Common myeloid progenitor, CD34-positive (primary cell): ENCODE measurements around the gene SSBP2.

Source experiments
- CTCF ChIA-PET: fragments of 350-600 bp; sonication (Branson Sonifier 250); formaldehyde crosslinking; loops from one replicate; lab custom pipeline; 2021; ENCODE audit warnings: antibody characterized with exemption; lab: Charles Lee
- POLR2A ChIA-PET: fragments of 350-600 bp; sonication (Branson Sonifier 250); formaldehyde crosslinking; loops from one replicate; lab custom pipeline; 2021; ENCODE audit warnings: antibody characterized with exemption; lab: Charles Lee
- DNase-seq, 3 donors: peaks; one replicate each; pipeline versions ENCODE4 v3.0.0 to v3.0.0-alpha.2; 2013
- H3K27ac ChIP-seq, 2 experiments: 1 replicate in 1 of 2; 2 replicates in 1 of 2; pipeline ENCODE4 v1.7.0; 2013; ENCODE audit warnings: inconsistent platforms in 2 of 2, low read length in 2 of 2, mild to moderate bottlenecking in 2 of 2, low read depth in 1 of 2, moderate library complexity in 1 of 2; ENCODE audit not compliant: severe bottlenecking in 2 of 2, insufficient read depth in 1 of 2, poor library complexity in 1 of 2
- H3K27me3 ChIP-seq, 5 experiments: replicated peaks in 2 of 5; 1 replicate in 3 of 5; 2 replicates in 2 of 5; pipeline versions ENCODE4 v1.6.1 to v1.7.0; 2013; ENCODE audit warnings: low read length in 4 of 5, mild to moderate bottlenecking in 2 of 5, moderate library complexity in 2 of 5, inconsistent platforms in 1 of 5; ENCODE audit not compliant: insufficient read depth in 5 of 5, control insufficient read depth in 4 of 5
- H3K36me3 ChIP-seq, 4 experiments: 1 replicate in 2 of 4; 2 replicates in 2 of 4; pipeline versions ENCODE4 v1.6.1 to v1.7.0; 2013; ENCODE audit warnings: low read length in 3 of 4, control low read depth in 1 of 4, mild to moderate bottlenecking in 1 of 4; ENCODE audit not compliant: control insufficient read depth in 4 of 4, insufficient read depth in 4 of 4
- H3K4me1 ChIP-seq, 4 experiments: 1 replicate in 3 of 4; 2 replicates in 1 of 4; pipeline versions ENCODE4 v1.6.1 to v1.7.1; 2013; ENCODE audit warnings: low read length in 3 of 4, mild to moderate bottlenecking in 3 of 4, control low read depth in 1 of 4, inconsistent platforms in 1 of 4, moderate library complexity in 1 of 4; ENCODE audit not compliant: control insufficient read depth in 4 of 4, insufficient read depth in 4 of 4; ENCODE audit errors: control extremely low read depth in 1 of 4
- H3K4me3 ChIP-seq, 7 experiments: 1 replicate in 4 of 7; 2 replicates in 3 of 7; pipeline versions ENCODE4 v1.5.1 to v1.7.0; 2013; ENCODE audit warnings: mild to moderate bottlenecking in 7 of 7, low read length in 6 of 7, moderate library complexity in 6 of 7, inconsistent platforms in 2 of 7, low read depth in 2 of 7, control low read depth in 1 of 7; ENCODE audit not compliant: insufficient read depth in 4 of 7, control insufficient read depth in 1 of 7; ENCODE audit errors: extremely low read depth in 1 of 7
- H3K9me3 ChIP-seq, 5 experiments: 1 replicate in 4 of 5; 2 replicates in 1 of 5; pipeline versions ENCODE4 v1.6.1 to v1.7.1; 2013; ENCODE audit warnings: low read length in 4 of 5, mild to moderate bottlenecking in 2 of 5, inconsistent platforms in 1 of 5, low read depth in 1 of 5, moderate library complexity in 1 of 5; ENCODE audit not compliant: control insufficient read depth in 4 of 5, insufficient read depth in 2 of 5; ENCODE audit errors: control extremely low read depth in 1 of 5
- WGBS: methylation state at CpG from one replicate; pipeline ENCODE4 v1.1.5; 2013; ENCODE audit not compliant: insufficient coverage; 5-methylcytosine and 5-hydroxymethylcytosine counted together

SSBP2 gene

DNA sequence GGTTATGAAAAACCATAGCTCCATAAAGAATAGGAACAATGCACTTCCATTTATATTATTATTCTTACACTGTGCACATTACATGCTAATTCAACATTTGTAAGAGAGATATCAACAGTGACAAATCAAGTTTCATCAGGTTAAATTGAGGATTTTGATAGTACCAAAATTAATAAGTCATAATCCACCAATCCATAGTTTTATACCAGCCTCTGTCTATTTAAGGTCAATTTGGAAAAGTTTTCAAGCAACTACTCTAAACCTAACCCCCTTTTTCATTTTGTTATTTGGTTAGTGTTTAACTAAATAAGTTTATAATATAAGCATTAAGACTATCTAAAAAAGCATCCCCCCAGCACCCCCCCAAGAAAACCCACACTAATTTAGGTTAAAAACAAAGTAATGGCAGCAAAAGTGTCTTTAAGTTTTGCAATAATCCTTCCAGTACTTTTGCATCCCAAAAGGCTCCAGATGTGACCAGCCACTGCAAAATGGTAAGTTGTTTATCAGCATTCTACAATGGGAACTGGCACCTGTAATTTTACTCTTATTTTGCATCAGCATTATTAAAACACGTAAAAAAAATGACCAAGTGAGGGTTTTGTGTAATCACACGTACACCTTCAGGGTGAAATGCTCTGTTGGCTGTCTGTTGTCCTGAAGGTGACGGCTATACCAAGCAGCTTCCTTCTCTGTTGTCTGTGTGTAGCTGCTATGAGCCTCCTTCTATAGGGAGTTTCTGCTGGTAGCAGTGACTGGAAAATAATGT, 36.8 kb upstream of the SSBP2 start:
- CTCF ChIA-PET = interaction anchor here (1.4 to 3.2 kb wide), 7 partner anchors 8 to 51 kb away, joined by 3 to 17 read pairs (median 5); partner anchors contain the start of gene SSBP2
- 25% methylated on average over 2 of the region's 3 CpGs for WGBS

GRCh38 chr5:81786991-81787390, 36.1 kb upstream of the SSBP2 start:
- ChIA-PET CTCF (interaction anchor here (0.6 to 2.0 kb wide), 5 partner anchors 9 to 63 kb away, joined by 3 to 7 read pairs (median 4); no protein-coding TSS in a partner anchor), POLR2A (no interaction called here)
- Histone ChIP-seq H3K36me3 (no peaks in the 10 kb centered on the region), H3K9me3 (no peaks in the 10 kb centered on the region), H3K4me1 (peaks cover 6 to 31% (median 27%) of the 10 kb centered on the region in 4 experiments), H3K4me3 (no peak overlapping the region), H3K27me3 (no peaks in the 10 kb centered on the region), H3K27ac (no peak overlapping the region)
- 60% methylated on average over 4 of the region's 5 CpGs for WGBS
- DNase-seq = no peak

More for the DNA sequence above, 36.8 kb upstream of the SSBP2 start:
- Histone ChIP-seq H3K27ac (no peak overlapping the region), H3K4me3 (peak overlapping the region in 1 of 7 experiments; percentile 43), H3K27me3 (no peaks in the 10 kb centered on the region), H3K9me3 (no peaks in the 10 kb centered on the region), H3K36me3 (no peaks in the 10 kb centered on the region), H3K4me1 (peaks cover 6 to 31% (median 27%) of the 10 kb centered on the region in 4 experiments)
- peak in 2 of 3 donors; percentile 75 to 76 for DNase-seq
- POLR2A ChIA-PET = no interaction called here

DNA sequence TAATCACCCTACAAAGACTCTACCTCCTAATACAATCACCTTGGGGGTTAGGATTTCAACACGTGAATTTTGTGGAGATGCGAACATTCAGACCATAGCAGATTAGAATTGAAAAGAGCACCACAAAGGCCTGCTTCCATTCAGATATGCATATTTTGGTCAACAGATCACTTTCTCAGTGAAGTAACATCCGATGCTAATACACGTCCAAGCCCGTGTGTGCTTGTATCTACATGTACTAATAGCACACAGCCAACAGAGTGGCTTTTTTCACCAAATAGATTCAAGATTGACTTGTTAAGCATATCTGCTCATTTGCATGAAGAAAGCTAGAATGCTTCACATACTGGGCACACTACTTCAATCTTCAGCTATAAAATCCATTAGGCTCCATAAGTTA, 35.6 kb upstream of the SSBP2 start:
- H3K9me3 ChIP-seq = no peaks in the 10 kb centered on the region
- POLR2A ChIA-PET = no interaction called here
- H3K4me3 ChIP-seq = no peak overlapping the region
- H3K27me3 ChIP-seq = no peaks in the 10 kb centered on the region
- no peaks in the 10 kb centered on the region for H3K36me3 ChIP-seq
- CTCF ChIA-PET = interaction anchor here (0.6 to 2.0 kb wide), 8 partner anchors 9 to 64 kb away, joined by 3 to 7 read pairs (median 4); no protein-coding TSS in a partner anchor
- H3K4me1 ChIP-seq = peaks cover 6 to 31% (median 27%) of the 10 kb centered on the region in 4 experiments
- DNase-seq = no peak
- WGBS = 96% methylated on average over 5 of the region's 5 CpGs
- no peak overlapping the region for H3K27ac ChIP-seq

DNA sequence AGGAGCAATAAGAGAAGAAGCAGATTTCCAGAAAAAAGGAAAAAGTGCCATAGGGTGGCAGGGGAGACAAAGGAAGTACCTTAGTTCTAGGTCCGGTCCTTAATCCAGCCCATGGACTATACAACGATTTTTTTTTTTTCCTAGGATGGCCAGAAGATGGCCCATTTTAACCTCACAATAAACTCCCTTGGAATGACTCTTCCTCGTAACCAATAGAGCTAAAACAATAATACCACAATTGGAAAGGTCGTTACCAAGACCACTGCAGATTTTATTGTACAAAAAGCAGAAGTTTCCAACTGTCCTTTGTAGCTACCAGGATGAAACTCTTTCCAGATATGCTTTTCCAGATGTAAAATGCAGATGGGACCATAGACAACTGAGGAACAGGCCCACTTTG, 34.4 kb upstream of the SSBP2 start:
- Histone ChIP-seq H3K4me3 (no peak overlapping the region), H3K9me3 (no peaks in the 10 kb centered on the region), H3K27me3 (no peaks in the 10 kb centered on the region), H3K36me3 (no peaks in the 10 kb centered on the region), H3K4me1 (peaks cover 6 to 31% (median 27%) of the 10 kb centered on the region in 4 experiments), H3K27ac (no peak overlapping the region)
- CTCF ChIA-PET = interaction anchor here (0.9 to 1.6 kb wide), 4 partner anchors 13 to 380 kb away, joined by 3 to 4 read pairs (median 4); partner anchors contain the start of gene SSBP2
- peak in 2 of 3 donors; percentile 51 to 55 for DNase-seq
- POLR2A ChIA-PET = no interaction called here
- 51% methylated on average over 4 of the region's 4 CpGs for WGBS

GRCh38 chr5:81783401-81783800, 32.5 kb upstream of the SSBP2 start:
- CTCF ChIA-PET = no interaction called here
- Histone ChIP-seq H3K9me3 (no peaks in the 10 kb centered on the region), H3K4me1 (peaks cover 14 to 46% (median 40%) of the 10 kb centered on the region in 4 experiments), H3K27me3 (no peaks in the 10 kb centered on the region), H3K27ac (no peak overlapping the region), H3K36me3 (no peaks in the 10 kb centered on the region), H3K4me3 (peak overlapping the region in 2 of 7 experiments; percentile 1 to 44)
- DNase-seq = no peak
- 60% methylated on average over 2 of the region's 3 CpGs for WGBS
- POLR2A ChIA-PET = no interaction called here

- 60% methylated on average over 2 of the region's 3 CpGs for WGBS
- Histone ChIP-seq H3K9me3 (no peaks in the 10 kb centered on the region), H3K4me3 (no peak overlapping the region), H3K27me3 (no peaks in the 10 kb centered on the region), H3K36me3 (no peaks in the 10 kb centered on the region), H3K4me1 (peaks cover 16 to 44% (median 36%) of the 10 kb centered on the region in 4 experiments), H3K27ac (no peak overlapping the region)
- DNase-seq = peak in 2 of 3 donors; percentile 63 to 71
- ChIA-PET CTCF (interaction anchor here (0.7 to 1.2 kb wide), 2 partner anchors 14 to 60 kb away, joined by 3 to 4 read pairs; no protein-coding TSS in a partner anchor), POLR2A (no interaction called here)
Observed at GRCh38 chr5:81782811-81783210, 31.9 kb upstream of the SSBP2 start.

DNA sequence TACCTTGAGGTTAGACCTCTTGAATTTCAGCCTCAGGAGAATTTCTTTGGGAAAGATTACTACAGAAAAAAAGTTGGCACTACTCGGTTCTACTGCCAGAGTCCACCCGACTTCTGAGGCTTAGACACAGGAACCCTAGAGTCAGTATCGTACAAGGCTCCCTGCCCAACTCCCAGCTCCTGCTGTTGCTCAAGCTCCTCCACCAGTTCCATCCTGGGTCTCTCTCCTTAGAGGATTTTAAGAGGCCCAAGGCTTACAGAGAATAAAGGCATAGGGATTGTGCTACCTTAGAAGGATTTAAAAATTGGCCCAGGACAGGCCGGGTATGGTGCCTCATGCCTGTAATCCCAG, 29.0 kb upstream of the SSBP2 start:
- no peak for DNase-seq
- H3K4me1 ChIP-seq = peaks cover 10 to 21% (median 17%) of the 10 kb centered on the region in 4 experiments
- H3K4me3 ChIP-seq = peak overlapping the region in 3 of 7 experiments; percentile 34 to 73 (median 52)
- H3K27ac ChIP-seq = peak overlapping the region; percentile 84 to 89
- CTCF ChIA-PET = interaction anchor here (0.9 to 2.2 kb wide), 6 partner anchors 10 to 385 kb away, joined by 3 to 10 read pairs (median 4); no protein-coding TSS in a partner anchor
- H3K27me3 ChIP-seq = no peaks in the 10 kb centered on the region
- H3K9me3 ChIP-seq = no peaks in the 10 kb centered on the region
- POLR2A ChIA-PET = interaction anchor here (1.5 kb wide), 1 partner anchor 29 kb away, joined by 4 read pairs; the partner anchor contains the start of gene SSBP2
- WGBS = 58% methylated on average over 4 of the region's 4 CpGs
- no peaks in the 10 kb centered on the region for H3K36me3 ChIP-seq
